Osteocyte (in vitro differentiated cells): ENCODE measurements around the gene ARMH4. TPM values are rescaled to one million over a fixed set of nuclear protein-coding genes. Genes with fewer than 3 reads are reported as not detected.

Source experiments
- DNase-seq: peaks from one replicate; pipeline ENCODE4 v3.0.0; 2021; ENCODE audit warnings: mixed read lengths; ENCODE audit not compliant: unreplicated experiment; ENCODE audit errors: extremely low spot score
- H3K27ac Mint-ChIP-seq: one replicate; pipeline ENCODE4 v1.8.0; 2021; ENCODE audit warnings: mild to moderate bottlenecking, mixed read lengths; ENCODE audit not compliant: unreplicated experiment
- H3K27me3 Mint-ChIP-seq: one replicate; pipeline ENCODE4 v1.8.0; 2021; ENCODE audit warnings: mixed read lengths; ENCODE audit not compliant: unreplicated experiment
- H3K36me3 Mint-ChIP-seq: one replicate; pipeline ENCODE4 v1.8.0; 2021; ENCODE audit warnings: mixed read lengths; ENCODE audit not compliant: unreplicated experiment
- H3K4me1 Mint-ChIP-seq: one replicate; pipeline ENCODE4 v1.8.0; 2021; ENCODE audit warnings: mixed read lengths; ENCODE audit not compliant: unreplicated experiment
- H3K4me3 Mint-ChIP-seq: one replicate; pipeline ENCODE4 v1.8.0; 2021; ENCODE audit warnings: mild to moderate bottlenecking, moderate library complexity, mixed read lengths; ENCODE audit not compliant: unreplicated experiment
- H3K9me3 Mint-ChIP-seq: one replicate; pipeline ENCODE4 v1.8.0; 2021; ENCODE audit warnings: mixed read lengths; ENCODE audit not compliant: unreplicated experiment
- total RNA-seq: library from RNA; stranded (reverse); gene quantifications from 2 replicates; pipeline ENCODE4 v1.2.1, GENCODE V29; 2021
- TF ChIP-seq, protein P1 (sequence below): fragments of 200-600 bp; sonication (generic); IDR thresholded peaks from 2 replicates; pipeline ENCODE4 v1.5.0; 2021; ENCODE audit warnings: antibody characterized with exemption, mild to moderate bottlenecking, moderate library complexity

The ARMH4 gene
- total RNA-seq, 1 donor from 2014 or later, result 13.9 TPM

DNA sequence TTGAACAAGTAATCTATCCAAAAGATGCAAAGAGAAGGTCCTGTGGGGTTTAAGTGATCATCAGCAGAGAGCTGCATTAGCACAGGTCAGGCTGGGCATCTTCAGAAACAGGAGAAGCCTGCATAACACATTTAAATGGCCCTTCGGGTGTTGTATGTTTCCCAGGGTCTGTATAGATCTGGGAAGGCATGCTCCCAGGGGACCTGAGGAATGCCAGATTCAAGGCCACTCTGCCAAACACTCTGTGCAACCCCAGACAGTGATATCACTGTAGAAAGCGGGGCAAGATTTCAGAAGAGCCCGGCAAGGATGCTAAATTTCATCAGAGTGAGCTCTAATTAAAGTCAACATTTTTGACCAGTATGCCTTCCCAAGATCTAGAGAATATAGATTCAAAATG is 92.9 kb downstream of the ARMH4 start:
- no peaks in the 10 kb centered on the region for H3K36me3 Mint-ChIP-seq
- TF ChIP-seq, protein P1, sequence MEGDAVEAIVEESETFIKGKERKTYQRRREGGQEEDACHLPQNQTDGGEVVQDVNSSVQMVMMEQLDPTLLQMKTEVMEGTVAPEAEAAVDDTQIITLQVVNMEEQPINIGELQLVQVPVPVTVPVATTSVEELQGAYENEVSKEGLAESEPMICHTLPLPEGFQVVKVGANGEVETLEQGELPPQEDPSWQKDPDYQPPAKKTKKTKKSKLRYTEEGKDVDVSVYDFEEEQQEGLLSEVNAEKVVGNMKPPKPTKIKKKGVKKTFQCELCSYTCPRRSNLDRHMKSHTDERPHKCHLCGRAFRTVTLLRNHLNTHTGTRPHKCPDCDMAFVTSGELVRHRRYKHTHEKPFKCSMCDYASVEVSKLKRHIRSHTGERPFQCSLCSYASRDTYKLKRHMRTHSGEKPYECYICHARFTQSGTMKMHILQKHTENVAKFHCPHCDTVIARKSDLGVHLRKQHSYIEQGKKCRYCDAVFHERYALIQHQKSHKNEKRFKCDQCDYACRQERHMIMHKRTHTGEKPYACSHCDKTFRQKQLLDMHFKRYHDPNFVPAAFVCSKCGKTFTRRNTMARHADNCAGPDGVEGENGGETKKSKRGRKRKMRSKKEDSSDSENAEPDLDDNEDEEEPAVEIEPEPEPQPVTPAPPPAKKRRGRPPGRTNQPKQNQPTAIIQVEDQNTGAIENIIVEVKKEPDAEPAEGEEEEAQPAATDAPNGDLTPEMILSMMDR, result no peak
- no peak overlapping the region for H3K4me3 Mint-ChIP-seq
- no peak overlapping the region for H3K27ac Mint-ChIP-seq
- no peaks in the 10 kb centered on the region for H3K4me1 Mint-ChIP-seq
- H3K9me3 Mint-ChIP-seq, result no peaks in the 10 kb centered on the region
- peaks cover 3% of the 10 kb centered on the region for H3K27me3 Mint-ChIP-seq
- DNase-seq, result no peak

DNA sequence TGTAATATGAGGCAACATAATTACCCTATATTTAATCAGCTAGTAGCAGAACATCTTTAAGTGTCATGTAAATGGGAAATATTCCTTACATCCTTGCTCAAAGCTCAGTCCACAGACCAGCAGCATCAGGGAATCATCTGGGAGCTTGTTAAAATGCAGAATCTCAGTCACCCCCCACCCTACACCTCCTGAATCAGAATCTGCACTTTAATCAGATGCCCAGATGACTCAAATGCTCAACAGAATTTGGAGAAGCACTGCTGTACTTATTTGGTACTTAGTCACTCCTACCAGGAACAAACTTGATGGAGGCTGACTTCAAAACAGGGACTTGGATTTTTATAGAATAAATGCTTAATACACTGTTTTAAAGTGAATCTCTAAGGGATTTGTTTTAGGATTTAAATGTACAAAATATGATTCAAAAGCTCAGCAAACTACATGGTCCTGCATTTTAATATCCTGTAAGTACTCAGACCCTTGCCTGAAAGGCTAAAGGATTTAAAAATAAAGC is 96.5 kb downstream of the ARMH4 start:
- TF ChIP-seq, protein P1, result no peak
- Mint-ChIP-seq H3K27me3 (no peaks in the 10 kb centered on the region), H3K4me3 (no peak overlapping the region), H3K27ac (no peak overlapping the region), H3K9me3 (no peaks in the 10 kb centered on the region), H3K36me3 (no peaks in the 10 kb centered on the region), H3K4me1 (no peaks in the 10 kb centered on the region)
- DNase-seq, result no peak

DNA sequence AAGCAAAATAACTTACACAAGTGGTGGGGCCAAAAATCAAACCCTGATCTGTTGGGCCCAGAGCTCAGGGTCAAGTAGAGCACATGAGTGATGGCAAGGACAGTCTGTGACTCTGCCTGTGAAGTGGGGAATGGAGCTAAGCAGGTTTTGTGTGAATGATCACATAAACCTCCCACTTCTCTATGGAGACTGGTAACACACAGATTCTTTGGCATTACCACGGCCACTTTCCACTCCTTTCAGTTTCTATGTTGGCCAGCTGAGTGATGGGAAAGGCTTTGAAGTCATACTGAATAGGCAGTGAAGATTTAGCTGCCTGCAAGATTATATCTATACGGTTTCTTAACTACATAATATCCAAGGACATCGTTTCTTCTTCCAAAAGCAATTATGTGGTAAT is 97.9 kb downstream of the ARMH4 start:
- H3K9me3 Mint-ChIP-seq, result no peaks in the 10 kb centered on the region
- TF ChIP-seq, protein P1, result no peak
- no peak for DNase-seq
- H3K27ac Mint-ChIP-seq, result no peak overlapping the region
- H3K4me1 Mint-ChIP-seq, result no peaks in the 10 kb centered on the region
- no peak overlapping the region for H3K4me3 Mint-ChIP-seq
- no peaks in the 10 kb centered on the region for H3K36me3 Mint-ChIP-seq
- no peaks in the 10 kb centered on the region for H3K27me3 Mint-ChIP-seq

DNA sequence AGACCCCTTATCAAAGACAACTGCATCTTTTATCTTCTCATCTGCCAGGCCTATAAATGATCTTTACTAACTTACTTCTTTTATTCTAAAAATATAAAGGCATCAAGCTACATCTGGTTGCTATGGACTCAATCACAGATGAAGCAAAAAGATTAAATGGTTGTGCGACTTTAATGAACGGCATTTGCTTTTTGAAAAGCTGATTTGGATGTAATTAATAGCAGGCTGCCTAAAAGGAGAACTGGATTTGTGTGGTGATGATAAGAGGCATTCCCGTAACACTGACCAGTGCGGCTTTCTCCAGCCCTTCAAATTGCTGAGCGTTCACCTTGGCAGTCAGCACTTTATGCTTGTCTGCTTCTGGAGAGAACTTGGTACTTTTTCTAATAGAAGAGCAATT is 103.8 kb downstream of the ARMH4 start:
- Mint-ChIP-seq H3K4me3 (no peak overlapping the region), H3K27me3 (no peaks in the 10 kb centered on the region), H3K27ac (no peak overlapping the region), H3K36me3 (no peaks in the 10 kb centered on the region), H3K4me1 (peaks cover 1% of the 10 kb centered on the region), H3K9me3 (no peaks in the 10 kb centered on the region)
- no peak for DNase-seq
- TF ChIP-seq, protein P1, result no peak

DNA sequence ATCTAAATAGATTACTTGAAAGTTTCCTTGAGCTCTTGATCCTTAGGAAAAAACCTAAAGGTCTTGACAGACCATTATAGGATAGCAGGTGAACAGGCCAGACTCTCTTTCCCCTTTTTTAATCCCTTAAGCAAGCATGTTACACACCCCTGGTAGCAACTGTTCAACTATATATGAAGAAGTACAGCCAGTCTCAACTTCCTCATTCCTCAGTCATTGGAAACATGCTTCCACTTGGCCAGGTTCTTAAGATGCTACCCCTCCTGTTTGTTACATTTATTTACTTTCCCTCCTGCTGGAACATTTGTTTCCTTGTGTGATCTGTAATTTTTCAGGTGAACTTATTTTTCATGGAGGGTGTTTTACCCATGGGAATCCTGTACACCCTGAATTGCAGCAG is 124.1 kb downstream of the ARMH4 start:
- Mint-ChIP-seq H3K4me1 (no peaks in the 10 kb centered on the region), H3K9me3 (no peaks in the 10 kb centered on the region), H3K36me3 (no peaks in the 10 kb centered on the region), H3K27me3 (no peaks in the 10 kb centered on the region), H3K27ac (no peak overlapping the region), H3K4me3 (no peak overlapping the region)
- TF ChIP-seq, protein P1, result no peak
- DNase-seq, result no peak
